Measurements from ENCODE around the gene TMSB15B. TPM values are rescaled to one million over a fixed set of nuclear protein-coding genes. Genes with fewer than 3 reads are reported as not detected.
"Not testable (repeated sequence)": the region's sequence is repeated elsewhere in the genome, so short reads cannot be mapped to it uniquely, and the experiment has no call there.

TMSB15B gene
- total RNA-seq, 1 donor from 2014 or later: 20.1 TPM

DNA sequence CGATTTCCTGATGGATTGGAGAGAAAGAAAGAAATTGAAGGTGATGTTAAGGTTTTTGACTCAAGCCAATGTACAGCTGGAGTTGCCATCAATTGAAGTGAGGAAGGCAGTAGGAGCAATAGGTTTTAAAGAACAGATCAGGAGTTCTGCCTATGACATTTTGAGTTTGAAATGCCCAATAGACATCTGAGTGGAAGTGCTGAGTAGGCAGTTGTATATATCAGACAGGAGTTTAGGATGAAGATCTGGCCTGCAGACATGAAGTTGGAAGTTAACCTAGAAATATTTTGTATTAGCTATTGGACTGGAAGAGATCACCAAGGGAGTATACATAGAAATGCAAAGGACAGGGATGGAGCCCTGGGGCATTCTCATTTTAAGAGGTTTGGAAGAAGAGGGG lies 12.9 kb upstream of the TMSB15B start:
- Mint-ChIP-seq H3K9me3 (ENCODE audit: unreplicated experiment) (no peaks in the 10 kb centered on the region), H3K36me3 (ENCODE audit: low read depth, unreplicated experiment) (no peaks in the 10 kb centered on the region), H3K27ac (ENCODE audit: unreplicated experiment) (no peak overlapping the region), H3K4me1 (ENCODE audit: unreplicated experiment) (no peaks in the 10 kb centered on the region), H3K27me3 (ENCODE audit: unreplicated experiment) (no peaks in the 10 kb centered on the region), H3K4me3 (ENCODE audit: unreplicated experiment) (no peak overlapping the region)
- no peak for DNase-seq (ENCODE audit: low spot score)
- TF ChIP-seq, protein P1, sequence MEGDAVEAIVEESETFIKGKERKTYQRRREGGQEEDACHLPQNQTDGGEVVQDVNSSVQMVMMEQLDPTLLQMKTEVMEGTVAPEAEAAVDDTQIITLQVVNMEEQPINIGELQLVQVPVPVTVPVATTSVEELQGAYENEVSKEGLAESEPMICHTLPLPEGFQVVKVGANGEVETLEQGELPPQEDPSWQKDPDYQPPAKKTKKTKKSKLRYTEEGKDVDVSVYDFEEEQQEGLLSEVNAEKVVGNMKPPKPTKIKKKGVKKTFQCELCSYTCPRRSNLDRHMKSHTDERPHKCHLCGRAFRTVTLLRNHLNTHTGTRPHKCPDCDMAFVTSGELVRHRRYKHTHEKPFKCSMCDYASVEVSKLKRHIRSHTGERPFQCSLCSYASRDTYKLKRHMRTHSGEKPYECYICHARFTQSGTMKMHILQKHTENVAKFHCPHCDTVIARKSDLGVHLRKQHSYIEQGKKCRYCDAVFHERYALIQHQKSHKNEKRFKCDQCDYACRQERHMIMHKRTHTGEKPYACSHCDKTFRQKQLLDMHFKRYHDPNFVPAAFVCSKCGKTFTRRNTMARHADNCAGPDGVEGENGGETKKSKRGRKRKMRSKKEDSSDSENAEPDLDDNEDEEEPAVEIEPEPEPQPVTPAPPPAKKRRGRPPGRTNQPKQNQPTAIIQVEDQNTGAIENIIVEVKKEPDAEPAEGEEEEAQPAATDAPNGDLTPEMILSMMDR (IDR thresholded peaks at IDR 0.05; ENCODE audit: unreplicated experiment): no peak

DNA sequence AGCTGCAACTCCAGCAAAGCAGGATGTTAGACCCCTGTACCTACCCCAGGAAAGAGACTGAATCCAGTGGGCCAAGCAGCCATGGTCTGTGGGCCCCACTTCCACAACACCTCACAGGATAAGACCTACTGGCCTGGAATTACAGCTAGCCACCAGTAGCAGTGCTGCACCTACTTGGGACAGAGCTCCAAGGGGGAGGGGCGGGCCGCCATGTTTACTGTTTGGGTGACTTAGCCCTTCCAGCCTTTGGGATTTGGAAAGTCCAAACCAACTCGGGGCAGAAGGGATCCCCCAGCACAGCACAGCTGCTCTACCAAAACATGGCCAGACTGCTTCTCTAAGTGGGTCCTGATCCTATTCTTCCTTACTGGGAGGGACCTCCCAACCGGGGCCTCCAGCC lies 9.1 kb upstream of the TMSB15B start:
- H3K27me3 Mint-ChIP-seq (ENCODE audit: unreplicated experiment): no peaks in the 10 kb centered on the region
- H3K4me1 Mint-ChIP-seq (ENCODE audit: unreplicated experiment): no peaks in the 10 kb centered on the region
- TF ChIP-seq, protein P1 (IDR thresholded peaks at IDR 0.05; ENCODE audit: unreplicated experiment): no peak
- H3K36me3 Mint-ChIP-seq (ENCODE audit: low read depth, unreplicated experiment): no peaks in the 10 kb centered on the region
- H3K4me3 Mint-ChIP-seq (ENCODE audit: unreplicated experiment): no peak overlapping the region
- H3K9me3 Mint-ChIP-seq (ENCODE audit: unreplicated experiment): no peaks in the 10 kb centered on the region
- H3K27ac Mint-ChIP-seq (ENCODE audit: unreplicated experiment): no peak overlapping the region
- no peak for DNase-seq (ENCODE audit: low spot score)

DNA sequence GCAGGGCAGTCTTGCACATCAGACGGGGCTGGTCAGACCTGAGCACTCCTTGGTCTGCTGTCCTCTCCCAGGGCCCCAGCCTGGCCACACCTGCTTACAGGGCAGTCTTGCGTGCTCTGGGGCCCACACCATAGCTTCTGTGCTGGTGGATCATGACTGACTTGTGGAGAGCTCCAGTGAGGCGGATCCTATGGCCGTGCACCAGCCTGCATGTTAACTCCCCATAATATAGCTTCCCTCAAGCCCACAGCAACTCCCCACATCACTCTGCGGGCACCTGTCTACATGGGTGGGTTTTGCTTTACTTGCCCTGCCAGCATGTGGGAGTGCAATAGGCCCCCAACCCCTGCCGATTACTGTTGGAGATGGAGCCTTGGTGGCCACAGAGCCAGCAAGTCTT lies 8.2 kb upstream of the TMSB15B start:
- TF ChIP-seq, protein P1 (IDR thresholded peaks at IDR 0.05; ENCODE audit: unreplicated experiment): no peak
- Mint-ChIP-seq H3K27ac (ENCODE audit: unreplicated experiment) (no peak overlapping the region), H3K9me3 (ENCODE audit: unreplicated experiment) (no peaks in the 10 kb centered on the region), H3K36me3 (ENCODE audit: low read depth, unreplicated experiment) (no peaks in the 10 kb centered on the region), H3K4me3 (ENCODE audit: unreplicated experiment) (no peak overlapping the region), H3K27me3 (ENCODE audit: unreplicated experiment) (no peaks in the 10 kb centered on the region), H3K4me1 (ENCODE audit: unreplicated experiment) (no peaks in the 10 kb centered on the region)
- DNase-seq (ENCODE audit: low spot score): no peak

DNA sequence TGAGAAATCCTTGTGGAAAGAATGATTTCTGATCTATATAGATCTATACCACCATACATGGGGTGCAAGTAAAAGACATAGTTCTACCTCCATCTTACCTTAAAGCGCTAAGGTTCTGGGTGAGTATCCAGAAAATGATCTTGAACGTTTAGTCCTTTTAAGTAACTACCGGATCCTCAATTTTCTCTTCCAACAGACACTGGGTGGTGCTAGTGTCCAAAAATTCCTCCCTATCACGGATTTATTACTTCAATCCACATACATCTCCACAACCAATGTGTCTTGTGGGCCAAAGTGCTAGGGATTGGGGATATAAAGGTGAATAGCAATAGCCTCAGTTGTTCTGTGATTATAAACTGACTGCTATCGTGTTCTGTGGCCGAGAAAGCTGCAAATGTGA lies 1.8 kb upstream of the TMSB15B start:
- not testable (repeated sequence) for DNase-seq (ENCODE audit: low spot score); H3K9me3 Mint-ChIP-seq (ENCODE audit: unreplicated experiment); H3K27ac Mint-ChIP-seq (ENCODE audit: unreplicated experiment); H3K4me3 Mint-ChIP-seq (ENCODE audit: unreplicated experiment); H3K4me1 Mint-ChIP-seq (ENCODE audit: unreplicated experiment); H3K27me3 Mint-ChIP-seq (ENCODE audit: unreplicated experiment); H3K36me3 Mint-ChIP-seq (ENCODE audit: low read depth, unreplicated experiment)

DNA sequence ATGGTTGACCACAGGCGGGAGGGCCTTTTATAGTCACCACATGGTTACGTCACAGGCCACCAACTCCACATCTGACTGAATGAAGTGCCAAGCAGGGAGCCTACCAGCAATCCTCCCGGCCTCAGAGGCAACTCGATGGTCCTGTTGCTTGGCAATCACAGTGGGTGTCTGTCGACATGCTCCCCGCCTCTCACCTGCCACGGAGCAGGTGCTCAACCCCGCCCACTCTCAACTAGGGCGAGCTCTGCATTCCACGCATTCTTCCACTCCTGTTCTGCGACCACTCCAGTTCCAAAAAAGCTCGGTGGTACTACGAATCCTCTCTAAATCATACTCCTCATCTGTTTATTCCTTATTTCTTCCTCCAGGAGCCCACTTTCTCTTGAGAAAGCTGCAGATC lies 21.1 kb downstream of the TMSB15B start:
- H3K27me3 Mint-ChIP-seq (ENCODE audit: unreplicated experiment); H3K27ac Mint-ChIP-seq (ENCODE audit: unreplicated experiment); H3K4me1 Mint-ChIP-seq (ENCODE audit: unreplicated experiment); H3K4me3 Mint-ChIP-seq (ENCODE audit: unreplicated experiment); DNase-seq (ENCODE audit: low spot score); H3K36me3 Mint-ChIP-seq (ENCODE audit: low read depth, unreplicated experiment); H3K9me3 Mint-ChIP-seq (ENCODE audit: unreplicated experiment): not testable (repeated sequence)

DNA sequence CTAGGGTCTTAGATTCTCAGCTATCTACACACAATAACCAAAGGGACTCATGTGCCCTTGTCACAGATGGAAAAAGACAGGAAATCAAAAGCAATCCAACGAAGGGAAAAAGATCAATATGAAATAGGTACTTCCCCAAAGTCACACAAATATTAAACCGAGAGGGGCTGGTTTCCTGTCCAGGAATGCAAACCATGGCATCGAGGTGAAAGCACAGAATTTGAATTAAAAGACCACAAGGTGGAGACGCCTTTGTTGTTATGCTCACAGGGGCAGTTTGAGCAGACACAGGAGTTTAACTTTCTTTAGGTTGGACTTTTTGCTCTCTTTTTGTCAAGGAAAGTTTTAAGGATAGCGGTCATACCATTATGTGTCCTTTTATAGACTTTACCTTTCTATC lies 36.8 kb downstream of the TMSB15B start:
- H3K9me3 Mint-ChIP-seq (ENCODE audit: unreplicated experiment): no peaks in the 10 kb centered on the region
- H3K36me3 Mint-ChIP-seq (ENCODE audit: low read depth, unreplicated experiment): no peaks in the 10 kb centered on the region
- no peak overlapping the region for H3K27ac Mint-ChIP-seq (ENCODE audit: unreplicated experiment)
- no peak for DNase-seq (ENCODE audit: low spot score)
- H3K4me3 Mint-ChIP-seq (ENCODE audit: unreplicated experiment): no peak overlapping the region
- H3K4me1 Mint-ChIP-seq (ENCODE audit: unreplicated experiment): peaks cover 11% of the 10 kb centered on the region
- TF ChIP-seq, protein P1 (IDR thresholded peaks at IDR 0.05; ENCODE audit: unreplicated experiment): no peak
- H3K27me3 Mint-ChIP-seq (ENCODE audit: unreplicated experiment): peaks cover 1% of the 10 kb centered on the region
